A673 (cell line): ENCODE results near the gene SNAP25. TPM values are rescaled to one million over a fixed set of nuclear protein-coding genes. Genes with fewer than 3 reads are reported as not detected.

Source experiments
- BruUV-seq: library from RNA; stranded (reverse); fragments of 400-500 nt; replicated peaks from 2 replicates; lab custom pipeline; 2021; lab: Mats Ljungman, UMichigan
- CTCF ChIA-PET: fragments of 300-600 bp; sonication (Branson Sonifier 250); formaldehyde crosslinking; loops from one replicate; lab custom pipeline; 2022; ENCODE audit warnings: antibody characterized with exemption; lab: Charles Lee
- POLR2A ChIA-PET: fragments of 300-600 bp; sonication (Branson Sonifier 250); formaldehyde crosslinking; loops from one replicate; lab custom pipeline; 2022; ENCODE audit warnings: antibody characterized with exemption; ENCODE audit not compliant: low non-redundant PET; lab: Charles Lee
- DNase-seq: peaks from one replicate; pipeline ENCODE4 v3.0.0-alpha.2; 2015; ENCODE audit warnings: low spot score
- H3K27ac ChIP-seq: fragments of 200-600 bp; sonication (generic); 2 replicates; pipeline ENCODE4 v1.5.1; 2016; ENCODE audit warnings: mixed run types, low read depth, mild to moderate bottlenecking, mixed read lengths, antibody characterized with exemption, low read length; ENCODE audit not compliant: poor library complexity, severe bottlenecking
- H3K27me3 ChIP-seq: fragments of 200-600 bp; sonication (generic); replicated peaks from 2 replicates; pipeline ENCODE4 v1.6.1; 2017; ENCODE audit warnings: mixed run types, low read depth, mild to moderate bottlenecking, mixed read lengths, antibody characterized with exemption, low read length; ENCODE audit not compliant: insufficient read depth, poor library complexity
- H3K36me3 ChIP-seq: fragments of 200-600 bp; sonication (generic); 2 replicates; pipeline ENCODE4 v1.6.1; 2016; ENCODE audit warnings: mixed run types, mild to moderate bottlenecking, mixed read lengths, antibody characterized with exemption, low read length; ENCODE audit not compliant: insufficient read depth, poor library complexity, severe bottlenecking
- H3K4me1 ChIP-seq: fragments of 200-600 bp; sonication (generic); 2 replicates; pipeline ENCODE4 v1.6.1; 2017; ENCODE audit warnings: mixed run types, mild to moderate bottlenecking, mixed read lengths, antibody characterized with exemption, low read length; ENCODE audit not compliant: insufficient read depth, poor library complexity, severe bottlenecking
- H3K4me3 ChIP-seq: fragments of 200-600 bp; sonication (generic); 2 replicates; pipeline ENCODE4 v1.5.1; 2016; ENCODE audit warnings: low read depth, mixed run types, mild to moderate bottlenecking, mixed read lengths, low read length; ENCODE audit not compliant: poor library complexity, severe bottlenecking
- H3K9me3 ChIP-seq: fragments of 200-600 bp; sonication (generic); 2 replicates; pipeline ENCODE4 v1.6.1; 2016; ENCODE audit warnings: mixed run types, low read depth, mild to moderate bottlenecking, mixed read lengths, antibody characterized with exemption, low read length; ENCODE audit not compliant: poor library complexity, severe bottlenecking
- EZH2 ChIP-seq: fragments of 200-600 bp; sonication (generic); IDR thresholded peaks from 2 replicates; pipeline ENCODE4 v1.6.1; 2017; ENCODE audit warnings: borderline replicate concordance, low read depth, mild to moderate bottlenecking, mixed read lengths, antibody characterized with exemption, low read length; ENCODE audit not compliant: poor library complexity, severe bottlenecking
- intact Hi-C: fragments of 100-400 bp; cut with micrococcal nuclease; formaldehyde crosslinking; loops from one replicate; pipeline ENCODE4 v1.10.0; 2022; ENCODE audit not compliant: unreplicated experiment
- total RNA-seq: library from RNA; stranded (reverse); gene quantifications from 2 replicates; pipeline ENCODE4 v1.2.3, GENCODE V29; 2021
- TF ChIP-seq, protein P1 (sequence below): fragments of 300-800, 200-600 bp; sonication (generic); conservative IDR thresholded peaks from 2 replicates; pipeline ENCODE4 v1.5.1; 2017; ENCODE audit warnings: low read depth, mild to moderate bottlenecking, antibody characterized with exemption, low read length, moderate library complexity, mixed read lengths

SNAP25 gene
- total RNA-seq, 1 experiment from 2014 or later = 5.8 TPM

DNA sequence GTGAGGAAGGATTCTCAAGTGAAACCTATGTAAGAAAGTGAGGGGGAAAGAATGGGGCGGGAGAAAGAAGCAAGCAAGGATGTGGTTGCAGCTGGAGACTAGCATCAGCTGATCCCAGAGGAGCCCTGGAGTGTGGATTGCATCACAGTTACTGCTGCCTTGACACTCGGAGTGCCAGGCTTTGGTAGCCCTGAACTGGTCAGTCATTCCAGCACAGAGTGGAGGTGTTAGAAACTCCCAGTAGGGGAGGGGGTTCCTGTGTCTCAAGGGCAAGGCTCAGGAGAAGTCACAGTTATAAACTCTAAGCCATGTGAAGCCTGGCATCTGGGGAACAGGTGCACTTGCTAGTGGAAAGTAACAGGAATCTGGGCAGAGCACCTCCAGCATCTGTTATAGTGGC is 23.5 kb downstream of the SNAP25 start:
- no peak for DNase-seq
- Histone ChIP-seq H3K9me3 (no peaks in the 10 kb centered on the region), H3K4me1 (peaks cover 4% of the 10 kb centered on the region), H3K27ac (no peak overlapping the region), H3K36me3 (no peaks in the 10 kb centered on the region), H3K27me3 (no peaks in the 10 kb centered on the region), H3K4me3 (no peak overlapping the region)
- ChIA-PET CTCF (no interaction called here), POLR2A (no interaction called here)
- intact Hi-C loops = no loop called here
- TF ChIP-seq, protein P1, sequence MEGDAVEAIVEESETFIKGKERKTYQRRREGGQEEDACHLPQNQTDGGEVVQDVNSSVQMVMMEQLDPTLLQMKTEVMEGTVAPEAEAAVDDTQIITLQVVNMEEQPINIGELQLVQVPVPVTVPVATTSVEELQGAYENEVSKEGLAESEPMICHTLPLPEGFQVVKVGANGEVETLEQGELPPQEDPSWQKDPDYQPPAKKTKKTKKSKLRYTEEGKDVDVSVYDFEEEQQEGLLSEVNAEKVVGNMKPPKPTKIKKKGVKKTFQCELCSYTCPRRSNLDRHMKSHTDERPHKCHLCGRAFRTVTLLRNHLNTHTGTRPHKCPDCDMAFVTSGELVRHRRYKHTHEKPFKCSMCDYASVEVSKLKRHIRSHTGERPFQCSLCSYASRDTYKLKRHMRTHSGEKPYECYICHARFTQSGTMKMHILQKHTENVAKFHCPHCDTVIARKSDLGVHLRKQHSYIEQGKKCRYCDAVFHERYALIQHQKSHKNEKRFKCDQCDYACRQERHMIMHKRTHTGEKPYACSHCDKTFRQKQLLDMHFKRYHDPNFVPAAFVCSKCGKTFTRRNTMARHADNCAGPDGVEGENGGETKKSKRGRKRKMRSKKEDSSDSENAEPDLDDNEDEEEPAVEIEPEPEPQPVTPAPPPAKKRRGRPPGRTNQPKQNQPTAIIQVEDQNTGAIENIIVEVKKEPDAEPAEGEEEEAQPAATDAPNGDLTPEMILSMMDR = no peak
- TF ChIP-seq EZH2 = no peak
- BruUV-seq = no TSS peak

DNA sequence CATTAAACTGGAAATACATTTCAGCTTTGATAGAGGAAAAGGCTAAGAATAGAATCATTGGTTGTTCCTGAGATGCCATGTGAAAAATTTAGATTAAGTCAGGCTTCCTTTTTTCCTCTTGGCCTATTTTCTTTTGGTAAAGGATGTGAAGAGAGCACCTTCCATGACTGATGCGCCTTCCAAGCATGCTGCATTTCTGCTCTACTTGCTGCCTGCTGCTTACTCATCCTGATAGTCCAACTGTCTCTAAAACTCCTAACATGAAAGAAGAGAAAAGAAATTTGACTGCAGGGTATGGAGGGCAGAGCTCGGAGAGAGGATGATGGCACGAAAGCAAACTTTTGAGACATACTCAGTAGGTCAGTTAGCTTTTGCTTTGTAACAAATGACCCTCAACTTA is 28.8 kb downstream of the SNAP25 start:
- ChIA-PET POLR2A (no interaction called here), CTCF (no interaction called here)
- TF ChIP-seq EZH2 = no peak
- TF ChIP-seq, protein P1 = no peak
- H3K4me3 ChIP-seq = no peak overlapping the region
- no peaks in the 10 kb centered on the region for H3K4me1 ChIP-seq
- DNase-seq = no peak
- no peaks in the 10 kb centered on the region for H3K36me3 ChIP-seq
- H3K9me3 ChIP-seq = no peaks in the 10 kb centered on the region
- intact Hi-C loops = no loop called here
- no peak overlapping the region for H3K27ac ChIP-seq
- H3K27me3 ChIP-seq = no peaks in the 10 kb centered on the region
- no TSS peak for BruUV-seq

DNA sequence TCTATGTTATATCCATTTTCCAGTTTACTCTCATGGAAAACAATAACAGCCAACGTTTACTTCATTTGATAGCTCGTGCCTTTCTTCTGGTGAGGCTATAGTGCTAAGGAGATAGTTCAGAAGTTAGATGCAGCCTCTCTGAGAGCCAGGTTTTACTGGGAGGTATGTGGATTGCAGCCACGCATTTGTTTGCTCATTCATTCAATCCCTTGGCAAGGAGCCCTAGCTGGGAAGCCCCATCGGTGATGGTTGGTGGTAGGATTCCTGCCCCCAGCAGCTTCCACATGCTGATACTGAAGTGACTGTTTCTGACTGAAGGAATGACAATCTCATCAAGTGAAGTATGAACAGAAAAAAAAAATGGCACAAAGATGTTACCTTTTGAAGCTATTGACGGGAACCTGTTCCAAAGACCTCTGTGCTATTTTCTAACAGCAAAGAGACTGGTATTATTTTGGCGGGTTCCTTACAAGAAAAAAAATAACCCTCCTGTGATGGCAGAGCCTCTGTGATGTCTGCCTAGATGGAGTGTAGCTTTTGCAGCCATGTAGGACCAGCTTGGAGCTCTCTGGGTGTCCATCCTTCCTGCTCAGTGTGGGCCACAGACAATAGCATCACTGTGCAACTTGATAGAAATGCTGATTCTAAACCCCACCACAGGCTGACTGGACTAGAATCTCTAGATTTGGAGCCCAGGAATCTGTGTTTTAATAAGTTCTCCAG is 30.6 kb downstream of the SNAP25 start:
- no peaks in the 10 kb centered on the region for H3K9me3 ChIP-seq
- ChIA-PET CTCF (no interaction called here), POLR2A (no interaction called here)
- H3K27me3 ChIP-seq = no peaks in the 10 kb centered on the region
- TF ChIP-seq EZH2 = no peak
- TF ChIP-seq, protein P1 = no peak
- H3K36me3 ChIP-seq = no peaks in the 10 kb centered on the region
- H3K4me3 ChIP-seq = no peak overlapping the region
- no peak overlapping the region for H3K27ac ChIP-seq
- intact Hi-C loops = no loop called here
- BruUV-seq = no TSS peak
- no peak for DNase-seq
- no peaks in the 10 kb centered on the region for H3K4me1 ChIP-seq
